HEK293 (cell line): ENCODE measurements around the gene PCMT1.

Experiments used
- CTCF ChIA-PET: fragments of 350-600 bp; formaldehyde crosslinking; extraction: SDS; loops from one replicate; lab custom pipeline; 2021; ENCODE audit warnings: antibody characterized with exemption; lab: Yijun Ruan, JAX
- POLR2A ChIA-PET: fragments of 300-600 bp; formaldehyde crosslinking; extraction: SDS; loops from one replicate; lab custom pipeline; 2020; ENCODE audit warnings: antibody characterized with exemption, inconsistent platforms; lab: Yijun Ruan, JAX
- H3K27ac ChIP-seq: fragments of 200-500 bp; sonication (Bioruptor generic); 2 replicates; pipeline ENCODE4 v1.5.1; 2014; ENCODE audit warnings: low read depth, low read length, control low read depth, inconsistent platforms; ENCODE audit errors: extremely low read depth
- H3K36me3 ChIP-seq, 2 experiments: fragments of 200-500 bp in 1 of 2; sonication (Bioruptor generic) in 1 of 2; 1 replicate in 1 of 2; 2 replicates in 1 of 2; pipeline ENCODE4 v1.5.1; 2014 to 2017; ENCODE audit warnings: inconsistent platforms in 2 of 2, low read length in 2 of 2; ENCODE audit not compliant: control insufficient read depth in 2 of 2, insufficient read depth in 1 of 2
- H3K4me1 ChIP-seq: fragments of 200-500 bp; sonication (Bioruptor generic); 2 replicates; pipeline ENCODE4 v1.5.1; 2014; ENCODE audit warnings: mild to moderate bottlenecking, low read length, inconsistent platforms; ENCODE audit not compliant: control insufficient read depth, insufficient read depth
- H3K4me3 ChIP-seq: 2 replicates; pipeline ENCODE4 v1.5.1; 2011; ENCODE audit warnings: low read depth, mild to moderate bottlenecking, control low read depth, low read length, moderate library complexity
- H3K9me3 ChIP-seq: fragments of 200-500 bp; sonication (Bioruptor generic); 2 replicates; pipeline ENCODE4 v1.5.1; 2014; ENCODE audit warnings: low read depth, low read length, inconsistent platforms; ENCODE audit not compliant: control insufficient read depth, insufficient read depth
- OSR2 ChIP-seq: fragments of 450-650 bp; formaldehyde crosslinking; IDR thresholded peaks from 2 replicates; pipeline ENCODE4 v1.5.1; 2016; ENCODE audit warnings: missing biosample characterization, missing genetic modification characterization
- PRDM1 ChIP-seq: fragments of 450-650 bp; formaldehyde crosslinking; IDR thresholded peaks from 2 replicates; pipeline ENCODE4; 2016; ENCODE audit warnings: missing biosample characterization, missing genetic modification characterization
- RBAK ChIP-seq: fragments of 450-650 bp; formaldehyde crosslinking; IDR thresholded peaks from 2 replicates; pipeline ENCODE4 v1.5.1; 2016; ENCODE audit warnings: missing biosample characterization, missing genetic modification characterization
- SP2 ChIP-seq: fragments of 450-650 bp; formaldehyde crosslinking; IDR thresholded peaks from 2 replicates; pipeline ENCODE4 v1.5.1; 2016; ENCODE audit warnings: missing biosample characterization, missing genetic modification characterization
- ZBTB20 ChIP-seq: fragments of 450-650 bp; formaldehyde crosslinking; IDR thresholded peaks from 2 replicates; pipeline ENCODE4 v1.5.1; 2016; ENCODE audit warnings: missing biosample characterization, missing genetic modification characterization
- ZBTB21 ChIP-seq: fragments of 450-650 bp; formaldehyde crosslinking; IDR thresholded peaks from 2 replicates; pipeline ENCODE4 v1.5.1; 2017; ENCODE audit warnings: missing biosample characterization, missing genetic modification characterization
- ZFP37 ChIP-seq: fragments of 450-650 bp; formaldehyde crosslinking; IDR thresholded peaks from 2 replicates; pipeline ENCODE4 v1.5.1; 2016; ENCODE audit warnings: missing biosample characterization, missing genetic modification characterization
- ZFP41 ChIP-seq: fragments of 450-650 bp; formaldehyde crosslinking; IDR thresholded peaks from 2 replicates; pipeline ENCODE4 v1.5.1; 2016; ENCODE audit warnings: missing biosample characterization, missing genetic modification characterization, borderline replicate concordance
- ZNF10 ChIP-seq: fragments of 450-650 bp; formaldehyde crosslinking; IDR thresholded peaks from 2 replicates; pipeline ENCODE4 v1.5.1; 2017; ENCODE audit warnings: missing biosample characterization, missing genetic modification characterization
- ZNF121 ChIP-seq: fragments of 450-650 bp; formaldehyde crosslinking; IDR thresholded peaks from 2 replicates; pipeline ENCODE4 v1.5.1; 2016; ENCODE audit warnings: missing biosample characterization, missing genetic modification characterization
- ZNF155 ChIP-seq: fragments of 450-650 bp; formaldehyde crosslinking; IDR thresholded peaks from 2 replicates; pipeline ENCODE4 v1.5.1; 2016; ENCODE audit warnings: missing biosample characterization, missing genetic modification characterization
- ZNF16 ChIP-seq: fragments of 450-650 bp; formaldehyde crosslinking; IDR thresholded peaks from 2 replicates; pipeline ENCODE4 v1.5.1; 2016; ENCODE audit warnings: low read depth, missing biosample characterization, missing genetic modification characterization
- ZNF174 ChIP-seq: fragments of 450-650 bp; formaldehyde crosslinking; IDR thresholded peaks from 2 replicates; pipeline ENCODE4 v1.5.0; 2017; ENCODE audit warnings: missing biosample characterization, mild to moderate bottlenecking, missing genetic modification characterization
- ZNF175 ChIP-seq: fragments of 450-650 bp; formaldehyde crosslinking; IDR thresholded peaks from 2 replicates; pipeline ENCODE4 v1.5.1; 2016; ENCODE audit warnings: missing biosample characterization, missing genetic modification characterization
- ZNF184 ChIP-seq: fragments of 450-650 bp; IDR thresholded peaks from 2 replicates; pipeline ENCODE4 v1.5.1; 2018; ENCODE audit warnings: missing biosample characterization, mild to moderate bottlenecking, missing genetic modification characterization
- ZNF19 ChIP-seq: fragments of 450-650 bp; formaldehyde crosslinking; IDR thresholded peaks from 2 replicates; pipeline ENCODE4; 2016; ENCODE audit warnings: missing biosample characterization, missing genetic modification characterization, low read depth
- ZNF239 ChIP-seq: fragments of 450-650 bp; formaldehyde crosslinking; IDR thresholded peaks from 2 replicates; pipeline ENCODE4 v1.5.1; 2016; ENCODE audit warnings: missing biosample characterization, missing genetic modification characterization
- ZNF324 ChIP-seq: fragments of 450-650 bp; formaldehyde crosslinking; IDR thresholded peaks from 2 replicates; pipeline ENCODE4 v1.5.1; 2016; ENCODE audit warnings: missing biosample characterization, missing genetic modification characterization
- ZNF335 ChIP-seq: fragments of 450-650 bp; formaldehyde crosslinking; conservative IDR thresholded peaks from 2 replicates; pipeline ENCODE4 v1.5.1; 2016; ENCODE audit warnings: missing biosample characterization, missing genetic modification characterization
- ZNF354C ChIP-seq: fragments of 450-650 bp; formaldehyde crosslinking; IDR thresholded peaks from 2 replicates; pipeline ENCODE4 v1.5.1; 2016; ENCODE audit warnings: missing biosample characterization, missing genetic modification characterization, low read depth, borderline replicate concordance
- ZNF423 ChIP-seq: fragments of 450-650 bp; formaldehyde crosslinking; IDR thresholded peaks from 2 replicates; pipeline ENCODE4 v1.5.1; 2016; ENCODE audit warnings: missing biosample characterization, missing genetic modification characterization
- ZNF473 ChIP-seq: fragments of 450-650 bp; formaldehyde crosslinking; IDR thresholded peaks from 2 replicates; pipeline ENCODE4 v1.5.1; 2017; ENCODE audit warnings: missing biosample characterization, missing genetic modification characterization
- ZNF48 ChIP-seq: fragments of 450-650 bp; formaldehyde crosslinking; IDR thresholded peaks from 2 replicates; pipeline ENCODE4 v1.5.1; 2016; ENCODE audit warnings: missing biosample characterization, missing genetic modification characterization
- ZNF501 ChIP-seq: fragments of 450-650 bp; formaldehyde crosslinking; IDR thresholded peaks from 2 replicates; pipeline ENCODE4 v1.5.1; 2016; ENCODE audit warnings: missing biosample characterization, missing genetic modification characterization
- ZNF585B ChIP-seq: fragments of 450-650 bp; formaldehyde crosslinking; IDR thresholded peaks from 2 replicates; pipeline ENCODE4 v1.5.1; 2016; ENCODE audit warnings: missing biosample characterization, missing genetic modification characterization
- ZNF707 ChIP-seq: fragments of 450-650 bp; formaldehyde crosslinking; IDR thresholded peaks from 2 replicates; pipeline ENCODE4 v1.5.1; 2016; ENCODE audit warnings: missing biosample characterization, missing genetic modification characterization
- ZNF830 ChIP-seq: fragments of 450-650 bp; IDR thresholded peaks from 2 replicates; pipeline ENCODE4 v1.5.0; 2018; ENCODE audit warnings: missing biosample characterization, missing genetic modification characterization, low read depth, mild to moderate bottlenecking, moderate library complexity
- TF ChIP-seq, protein P1 (sequence below): fragments of 450-650 bp; formaldehyde crosslinking; IDR thresholded peaks from 2 replicates; pipeline ENCODE4 v1.5.1; 2017; ENCODE audit warnings: missing biosample characterization, missing genetic modification characterization
- TF ChIP-seq, protein P2 (sequence below): fragments of 450-650 bp; formaldehyde crosslinking; IDR thresholded peaks from 2 replicates; pipeline ENCODE4 v1.5.1; 2016; ENCODE audit warnings: missing biosample characterization, missing genetic modification characterization
- TF ChIP-seq, protein P3 (sequence below): fragments of 450-650 bp; formaldehyde crosslinking; IDR thresholded peaks from 2 replicates; pipeline ENCODE4 v1.5.1; 2016; ENCODE audit warnings: missing biosample characterization, missing genetic modification characterization
- TF ChIP-seq, protein P4 (sequence below): fragments of 450-650 bp; formaldehyde crosslinking; IDR thresholded peaks from 2 replicates; pipeline ENCODE4 v1.5.1; 2016; ENCODE audit warnings: missing biosample characterization, missing genetic modification characterization
- TF ChIP-seq, protein P5 (sequence below): fragments of 450-650 bp; formaldehyde crosslinking; IDR thresholded peaks from 2 replicates; pipeline ENCODE4 v1.5.1; 2016; ENCODE audit warnings: missing biosample characterization, missing genetic modification characterization

PCMT1 gene

DNA sequence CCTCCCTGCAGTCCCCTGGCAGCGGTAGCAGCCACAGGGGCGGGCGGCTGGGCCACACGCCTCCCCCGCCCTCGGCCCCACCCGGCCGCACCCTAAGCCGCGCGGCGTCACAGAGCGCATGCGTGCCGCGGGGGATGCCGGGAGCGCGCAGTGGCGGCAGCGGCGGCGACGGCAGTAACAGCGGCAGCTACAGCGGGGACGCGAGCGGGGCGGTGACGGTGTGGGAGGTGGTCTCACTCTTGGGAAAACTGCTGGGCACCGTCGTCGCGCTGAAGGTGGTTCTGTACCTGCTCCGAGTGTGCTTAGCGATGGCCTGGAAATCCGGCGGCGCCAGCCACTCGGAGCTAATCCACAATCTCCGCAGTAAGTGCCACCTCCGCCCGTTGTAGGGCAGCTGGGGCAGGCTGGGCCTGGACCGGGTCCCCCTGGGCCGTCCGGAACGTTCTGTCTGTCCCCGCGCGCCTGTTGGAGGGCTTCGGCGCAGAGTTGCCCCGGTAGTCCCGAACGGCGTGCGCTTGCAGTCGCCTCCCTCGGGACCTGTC is at the start of gene PCMT1:
Gene PCMT1 (plus strand): TSS at position 148 of the 542 bp plus-strand sequence. CDS start 161 bp downstream, at position 309.
- CTCF ChIA-PET = interaction anchor here (0.7 kb wide), 1 partner anchor 1139 kb away, joined by 3 read pairs; no protein-coding TSS in a partner anchor
- Histone ChIP-seq H3K4me3 (peak within 1 kb of the TSS; percentile 97), H3K36me3 (peaks cover 0 to 11% of the 10 kb centered on the region in 2 experiments; a peak in 2 of 3 replicates), H3K4me1 (0 out of 2 replicates have a peak, but pooled peaks cover 3% of the 10 kb centered on the region), H3K27ac (peak within 1 kb of the TSS; percentile 89), H3K9me3 (no peaks in the 10 kb centered on the region)
- POLR2A ChIA-PET = interaction anchor here (0.6 to 5.7 kb wide), 11 partner anchors 11 to 204 kb away, joined by 3 to 35 read pairs (median 3); partner anchors contain the start of genes GINM1, LATS1 and PPIL4
- TF ChIP-seq ZNF10 (tag by site-specific recombination) = no peak
- no peak for TF ChIP-seq ZNF174 (tag by site-specific recombination)
- no peak for TF ChIP-seq ZNF48 (tag by site-specific recombination)
- no peak for TF ChIP-seq ZNF354C (tag by site-specific recombination)
- TF ChIP-seq, protein P1, sequence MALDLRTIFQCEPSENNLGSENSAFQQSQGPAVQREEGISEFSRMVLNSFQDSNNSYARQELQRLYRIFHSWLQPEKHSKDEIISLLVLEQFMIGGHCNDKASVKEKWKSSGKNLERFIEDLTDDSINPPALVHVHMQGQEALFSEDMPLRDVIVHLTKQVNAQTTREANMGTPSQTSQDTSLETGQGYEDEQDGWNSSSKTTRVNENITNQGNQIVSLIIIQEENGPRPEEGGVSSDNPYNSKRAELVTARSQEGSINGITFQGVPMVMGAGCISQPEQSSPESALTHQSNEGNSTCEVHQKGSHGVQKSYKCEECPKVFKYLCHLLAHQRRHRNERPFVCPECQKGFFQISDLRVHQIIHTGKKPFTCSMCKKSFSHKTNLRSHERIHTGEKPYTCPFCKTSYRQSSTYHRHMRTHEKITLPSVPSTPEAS (tag by site-specific recombination) = no peak; the same call in 1 of the 2 replicates
- 0 out of 2 replicates have a peak, but pooled peaks have one; percentile 7 for TF ChIP-seq ZNF423 (tag by site-specific recombination)
- TF ChIP-seq ZNF175 = no peak
- TF ChIP-seq, protein P2, sequence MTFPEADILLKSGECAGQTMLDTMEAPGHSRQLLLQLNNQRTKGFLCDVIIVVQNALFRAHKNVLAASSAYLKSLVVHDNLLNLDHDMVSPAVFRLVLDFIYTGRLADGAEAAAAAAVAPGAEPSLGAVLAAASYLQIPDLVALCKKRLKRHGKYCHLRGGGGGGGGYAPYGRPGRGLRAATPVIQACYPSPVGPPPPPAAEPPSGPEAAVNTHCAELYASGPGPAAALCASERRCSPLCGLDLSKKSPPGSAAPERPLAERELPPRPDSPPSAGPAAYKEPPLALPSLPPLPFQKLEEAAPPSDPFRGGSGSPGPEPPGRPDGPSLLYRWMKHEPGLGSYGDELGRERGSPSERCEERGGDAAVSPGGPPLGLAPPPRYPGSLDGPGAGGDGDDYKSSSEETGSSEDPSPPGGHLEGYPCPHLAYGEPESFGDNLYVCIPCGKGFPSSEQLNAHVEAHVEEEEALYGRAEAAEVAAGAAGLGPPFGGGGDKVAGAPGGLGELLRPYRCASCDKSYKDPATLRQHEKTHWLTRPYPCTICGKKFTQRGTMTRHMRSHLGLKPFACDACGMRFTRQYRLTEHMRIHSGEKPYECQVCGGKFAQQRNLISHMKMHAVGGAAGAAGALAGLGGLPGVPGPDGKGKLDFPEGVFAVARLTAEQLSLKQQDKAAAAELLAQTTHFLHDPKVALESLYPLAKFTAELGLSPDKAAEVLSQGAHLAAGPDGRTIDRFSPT (tag by site-specific recombination) = peak; percentile 37; the same call in 1 of the 2 replicates
- no peak for TF ChIP-seq ZNF473 (tag by site-specific recombination)
- no peak for TF ChIP-seq ZFP41 (tag by site-specific recombination)
- no peak for TF ChIP-seq RBAK (tag by site-specific recombination)
- peak; percentile 93 for TF ChIP-seq OSR2 (tag by site-specific recombination)
- no peak for TF ChIP-seq ZNF16
- TF ChIP-seq ZNF324 (tag by site-specific recombination) = peak; percentile 89
- no peak for TF ChIP-seq ZNF707 (tag by site-specific recombination)
- no peak; the same call in 1 of the 2 replicates for TF ChIP-seq SP2
- no peak for TF ChIP-seq ZNF155 (tag by site-specific recombination)
- peak; percentile 93 for TF ChIP-seq ZNF501 (tag by site-specific recombination)
- peak; percentile 64 for TF ChIP-seq ZNF121
- TF ChIP-seq ZNF335 (tag by site-specific recombination) = peak; percentile 98; the same call in 1 of the 2 replicates
- TF ChIP-seq ZBTB20 (tag by site-specific recombination) = no peak
- TF ChIP-seq ZNF19 (tag by site-specific recombination) = no peak
- TF ChIP-seq, protein P3, sequence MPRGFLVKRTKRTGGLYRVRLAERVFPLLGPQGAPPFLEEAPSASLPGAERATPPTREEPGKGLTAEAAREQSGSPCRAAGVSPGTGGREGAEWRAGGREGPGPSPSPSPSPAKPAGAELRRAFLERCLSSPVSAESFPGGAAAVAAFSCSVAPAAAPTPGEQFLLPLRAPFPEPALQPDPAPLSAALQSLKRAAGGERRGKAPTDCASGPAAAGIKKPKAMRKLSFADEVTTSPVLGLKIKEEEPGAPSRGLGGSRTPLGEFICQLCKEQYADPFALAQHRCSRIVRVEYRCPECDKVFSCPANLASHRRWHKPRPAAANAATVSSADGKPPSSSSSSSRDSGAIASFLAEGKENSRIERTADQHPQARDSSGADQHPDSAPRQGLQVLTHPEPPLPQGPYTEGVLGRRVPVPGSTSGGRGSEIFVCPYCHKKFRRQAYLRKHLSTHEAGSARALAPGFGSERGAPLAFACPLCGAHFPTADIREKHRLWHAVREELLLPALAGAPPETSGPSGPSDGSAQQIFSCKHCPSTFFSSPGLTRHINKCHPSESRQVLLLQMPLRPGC = peak; percentile 47; the same call in 1 of the 2 replicates
- TF ChIP-seq ZNF585B (tag by site-specific recombination) = no peak
- TF ChIP-seq ZNF239 (tag by site-specific recombination) = no peak
- no peak for TF ChIP-seq PRDM1 (tag by site-specific recombination)
- no peak for TF ChIP-seq ZNF830
- TF ChIP-seq, protein P4, sequence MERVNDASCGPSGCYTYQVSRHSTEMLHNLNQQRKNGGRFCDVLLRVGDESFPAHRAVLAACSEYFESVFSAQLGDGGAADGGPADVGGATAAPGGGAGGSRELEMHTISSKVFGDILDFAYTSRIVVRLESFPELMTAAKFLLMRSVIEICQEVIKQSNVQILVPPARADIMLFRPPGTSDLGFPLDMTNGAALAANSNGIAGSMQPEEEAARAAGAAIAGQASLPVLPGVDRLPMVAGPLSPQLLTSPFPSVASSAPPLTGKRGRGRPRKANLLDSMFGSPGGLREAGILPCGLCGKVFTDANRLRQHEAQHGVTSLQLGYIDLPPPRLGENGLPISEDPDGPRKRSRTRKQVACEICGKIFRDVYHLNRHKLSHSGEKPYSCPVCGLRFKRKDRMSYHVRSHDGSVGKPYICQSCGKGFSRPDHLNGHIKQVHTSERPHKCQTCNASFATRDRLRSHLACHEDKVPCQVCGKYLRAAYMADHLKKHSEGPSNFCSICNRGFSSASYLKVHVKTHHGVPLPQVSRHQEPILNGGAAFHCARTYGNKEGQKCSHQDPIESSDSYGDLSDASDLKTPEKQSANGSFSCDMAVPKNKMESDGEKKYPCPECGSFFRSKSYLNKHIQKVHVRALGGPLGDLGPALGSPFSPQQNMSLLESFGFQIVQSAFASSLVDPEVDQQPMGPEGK = peak; percentile 83
- no peak for TF ChIP-seq ZNF184 (tag by site-specific recombination)
- TF ChIP-seq ZFP37 (tag by site-specific recombination) = peak; percentile 89
- peak; percentile 26; the same call in 1 of the 2 replicates for TF ChIP-seq ZBTB21 (tag by site-specific recombination)
- TF ChIP-seq, protein P5, sequence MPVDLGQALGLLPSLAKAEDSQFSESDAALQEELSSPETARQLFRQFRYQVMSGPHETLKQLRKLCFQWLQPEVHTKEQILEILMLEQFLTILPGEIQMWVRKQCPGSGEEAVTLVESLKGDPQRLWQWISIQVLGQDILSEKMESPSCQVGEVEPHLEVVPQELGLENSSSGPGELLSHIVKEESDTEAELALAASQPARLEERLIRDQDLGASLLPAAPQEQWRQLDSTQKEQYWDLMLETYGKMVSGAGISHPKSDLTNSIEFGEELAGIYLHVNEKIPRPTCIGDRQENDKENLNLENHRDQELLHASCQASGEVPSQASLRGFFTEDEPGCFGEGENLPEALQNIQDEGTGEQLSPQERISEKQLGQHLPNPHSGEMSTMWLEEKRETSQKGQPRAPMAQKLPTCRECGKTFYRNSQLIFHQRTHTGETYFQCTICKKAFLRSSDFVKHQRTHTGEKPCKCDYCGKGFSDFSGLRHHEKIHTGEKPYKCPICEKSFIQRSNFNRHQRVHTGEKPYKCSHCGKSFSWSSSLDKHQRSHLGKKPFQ (tag by site-specific recombination) = no peak
